GM23338 (cell line): Measurements from ENCODE around the gene RPL41. TPM values are rescaled to one million over a fixed set of nuclear protein-coding genes. Genes with fewer than 3 reads are reported as not detected.
A peak's percentile ranks its signal among the peaks of the same experiment; 100 is the strongest.

Source experiments
- ATAC-seq: fragments of 200-7000 bp; cut with Tn5 transposase; 3 replicates; pipeline ENCODE4 v1.9.1; 2020
- DNase-seq: peaks from one replicate; pipeline ENCODE4 v3.0.0-alpha.2; 2015; ENCODE audit warnings: low spot score
- H2AFZ ChIP-seq: fragments of 200-600 bp; sonication (generic); 2 replicates; pipeline ENCODE4 v1.8.0; 2016; ENCODE audit warnings: antibody characterized with exemption, mild to moderate bottlenecking, moderate library complexity
- H3F3A ChIP-seq: fragments of 200-600 bp; sonication (generic); replicated peaks from 2 replicates; pipeline ENCODE4 v1.8.0; 2017; ENCODE audit warnings: antibody characterized with exemption, mixed run types, low read depth
- H3K27ac ChIP-seq: fragments of 200-600 bp; sonication (generic); 2 replicates; pipeline ENCODE4 v1.6.1; 2016; ENCODE audit warnings: low read depth
- H3K27me3 ChIP-seq: fragments of 200-600 bp; sonication (generic); 2 replicates; pipeline ENCODE4 v1.8.0; 2016; ENCODE audit warnings: mild to moderate bottlenecking, mixed run types, moderate library complexity; ENCODE audit not compliant: insufficient read depth
- H3K36me3 ChIP-seq: fragments of 200-600 bp; sonication (generic); 2 replicates; pipeline ENCODE4 v1.8.0; 2016; ENCODE audit warnings: mild to moderate bottlenecking; ENCODE audit not compliant: insufficient read depth
- H3K4me1 ChIP-seq: fragments of 200-600 bp; sonication (generic); 2 replicates; pipeline ENCODE4 v1.8.0; 2016; ENCODE audit warnings: mild to moderate bottlenecking, moderate library complexity; ENCODE audit not compliant: insufficient read depth
- H3K4me2 ChIP-seq: fragments of 200-600 bp; sonication (generic); 2 replicates; pipeline ENCODE4 v1.7.1; 2017; ENCODE audit warnings: mixed run types
- H3K4me3 ChIP-seq: fragments of 200-600 bp; sonication (generic); 2 replicates; pipeline ENCODE4 v1.6.1; 2016; ENCODE audit warnings: mixed run types
- H3K79me2 ChIP-seq: fragments of 200-600 bp; sonication (generic); replicated peaks from 2 replicates; pipeline ENCODE4 v1.8.0; 2017; ENCODE audit warnings: mild to moderate bottlenecking; ENCODE audit not compliant: insufficient read depth
- H3K9me2 ChIP-seq: fragments of 200-600 bp; sonication (generic); 2 replicates; pipeline ENCODE4 v1.8.0; 2017; ENCODE audit not compliant: insufficient read depth
- H4K20me1 ChIP-seq: fragments of 200-600 bp; sonication (generic); replicated peaks from 2 replicates; pipeline ENCODE4 v1.8.0; 2017; ENCODE audit warnings: mild to moderate bottlenecking; ENCODE audit not compliant: insufficient read depth
- H3K27ac Mint-ChIP-seq: 2 replicates; pipeline ENCODE4 v1.8.0; 2020; ENCODE audit warnings: inconsistent platforms, mild to moderate bottlenecking, moderate library complexity, mixed read lengths
- H3K27me3 Mint-ChIP-seq: 3 replicates; pipeline ENCODE4 v1.8.0; 2022; ENCODE audit warnings: low read depth, mild to moderate bottlenecking, moderate library complexity, mixed read lengths, inconsistent platforms; ENCODE audit not compliant: insufficient read depth, poor library complexity
- H3K36me3 Mint-ChIP-seq: 3 replicates; pipeline ENCODE4 v1.8.0; 2021; ENCODE audit warnings: low read depth, mild to moderate bottlenecking, inconsistent platforms, moderate library complexity, mixed read lengths
- H3K4me1 Mint-ChIP-seq: 3 replicates; pipeline ENCODE4 v1.8.0; 2020; ENCODE audit warnings: mild to moderate bottlenecking, inconsistent platforms, mixed read lengths
- H3K4me3 Mint-ChIP-seq: 3 replicates; pipeline ENCODE4 v1.8.0; 2021; ENCODE audit warnings: moderate library complexity, mild to moderate bottlenecking, inconsistent platforms, mixed read lengths
- H3K9me3 Mint-ChIP-seq: 3 replicates; pipeline ENCODE4 v1.8.0; 2020; ENCODE audit warnings: moderate library complexity, mild to moderate bottlenecking, inconsistent platforms, mixed read lengths
- CTCF ChIP-seq, 2 experiments: fragments of 200-600 bp in 1 of 2; sonication (generic) in 1 of 2; conservative IDR thresholded peaks; 2 replicates each; pipeline versions ENCODE4 v1.5.1 to v1.6.1; 2016 to 2017; ENCODE audit warnings: antibody characterized with exemption in 2 of 2, low read depth in 2 of 2, mild to moderate bottlenecking in 2 of 2, moderate library complexity in 1 of 2
- ETS1 ChIP-seq: IDR thresholded peaks from 2 replicates; pipeline ENCODE4 v1.6.1; 2016; ENCODE audit warnings: antibody characterized with exemption
- EZH2 ChIP-seq: fragments of 200-600 bp; sonication (generic); IDR thresholded peaks from one replicate; pipeline ENCODE4 v1.8.0; 2017; ENCODE audit warnings: antibody characterized with exemption, mild to moderate bottlenecking, low read depth; ENCODE audit not compliant: unreplicated experiment
- EZH2phosphoT487 ChIP-seq: fragments of 200-600 bp; sonication (generic); IDR thresholded peaks from one replicate; pipeline ENCODE4 v1.8.1; 2018; ENCODE audit warnings: antibody characterized with exemption; ENCODE audit not compliant: unreplicated experiment
- JUNB ChIP-seq: IDR thresholded peaks from one replicate; pipeline ENCODE4 v1.6.1; 2016; ENCODE audit warnings: antibody characterized with exemption; ENCODE audit not compliant: unreplicated experiment
- NANOG ChIP-seq: IDR thresholded peaks from 2 replicates; pipeline ENCODE4 v1.6.1; 2016; ENCODE audit warnings: antibody characterized with exemption, borderline replicate concordance
- POLR2AphosphoS5 ChIP-seq: IDR thresholded peaks from 2 replicates; pipeline ENCODE4 v1.6.1; 2016; ENCODE audit warnings: antibody characterized with exemption, low read depth
- REST ChIP-seq: IDR thresholded peaks from one replicate; pipeline ENCODE4 v1.6.1; 2018; ENCODE audit warnings: antibody characterized with exemption; ENCODE audit not compliant: unreplicated experiment
- STAT1 ChIP-seq: IDR thresholded peaks from one replicate; pipeline ENCODE4 v1.6.1; 2016; ENCODE audit warnings: antibody characterized with exemption; ENCODE audit not compliant: unreplicated experiment
- ZNF462 ChIP-seq: fragments of 250-450 bp; sonication (Bioruptor Pico); IDR thresholded peaks from 2 replicates; pipeline ENCODE4 v1.5.0; 2020; ENCODE audit warnings: mild to moderate bottlenecking, moderate library complexity
- polyA plus RNA-seq: library from polyadenylated mRNA; unstranded; fragments of >200 nt; fragmentation: Nextera tagmentation; extraction: Ambion mirVana; gene quantifications from 2 replicates; pipeline ENCODE4 v1.2.1, GENCODE V29; 2016
- total RNA-seq: library from RNA; depleted of rRNA; stranded (reverse); fragments of >200 nt; shearing (Covaris generic); gene quantifications from 2 replicates; pipeline ENCODE4 v1.2.3, GENCODE V29; 2014

RPL41 gene
- total and polyA plus RNA-seq, 2 experiments from 2014 or later: 2,039 to 3,875 TPM

GRCh38 chr12:56115329-56115728 lies 1.1 kb upstream of the RPL41 start:
- ATAC-seq (no peak), DNase-seq (peak; percentile 42)
- peaks cover 12% of the 10 kb centered on the region for H3K79me2 ChIP-seq
- peak overlapping the region; percentile 6 for H2AFZ ChIP-seq
- H3K4me3 ChIP-seq: peak overlapping the region; percentile 86
- H3K27me3 Mint-ChIP-seq: peaks cover 22% of the 10 kb centered on the region
- peaks cover 61% of the 10 kb centered on the region for H3K36me3 Mint-ChIP-seq
- peaks cover 6% of the 10 kb centered on the region; the same call in 2 of the 3 replicates for H3K9me3 Mint-ChIP-seq
- no peaks in the 10 kb centered on the region for H4K20me1 ChIP-seq
- peak overlapping the region; percentile 96; the same call in 1 of the 2 replicates for H3K27ac ChIP-seq
- no peaks in the 10 kb centered on the region for H3K27me3 ChIP-seq
- TF ChIP-seq CTCF (conservative IDR thresholded peaks at IDR 0.05; ENCODE audit: low read depth in 2 of 2) (no peak), REST (no peak), STAT1 (no peak), EZH2 (no peak), ZNF462 (CRISPR knock-in tag) (no peak), EZH2phosphoT487 (no peak), JUNB (no peak), ETS1 (no peak), NANOG (no peak), POLR2AphosphoS5 (no peak)
- H3F3A ChIP-seq: peaks cover 35% of the 10 kb centered on the region
- peaks cover 19% of the 10 kb centered on the region for H3K4me1 Mint-ChIP-seq
- H3K4me3 Mint-ChIP-seq: peak overlapping the region; percentile 94
- peak overlapping the region; percentile 90 for H3K4me2 ChIP-seq
- H3K4me1 ChIP-seq: peaks cover 10% of the 10 kb centered on the region
- peak overlapping the region; percentile 100 for H3K27ac Mint-ChIP-seq
- peaks cover 21% of the 10 kb centered on the region for H3K36me3 ChIP-seq
- H3K9me2 ChIP-seq: no peaks in the 10 kb centered on the region
